Activated CD8-positive, alpha-beta memory T cell treated with anti-CD3 and anti-CD28 coated beads, Interleukin-2, amount 10 ng/mL, durations not matched to agents 7 days and 5 days (primary cell): ENCODE data around the gene RND1. TPM values are rescaled to one million over a fixed set of nuclear protein-coding genes. Genes with fewer than 3 reads are reported as not detected.
"Not testable (repeated sequence)": the region's sequence is repeated elsewhere in the genome, so short reads cannot be mapped to it uniquely, and the experiment has no call there.

Experiments used
- ATAC-seq: fragments of 150-1000 bp; cut with Tn5 transposase; one replicate; pipeline ENCODE4 v1.10.0; 2021; ENCODE audit warnings: moderate library complexity
- CTCF ChIA-PET: fragments of 350-600 bp; sonication (Branson Sonifier 250); formaldehyde crosslinking; loops from one replicate; lab custom pipeline; 2021; ENCODE audit warnings: antibody characterized with exemption; lab: Charles Lee
- DNase-seq: peaks from one replicate; pipeline ENCODE4 v3.0.0-alpha.2; 2020
- H3K27ac Mint-ChIP-seq: one replicate; pipeline ENCODE4 v1.8.0; 2021; ENCODE audit warnings: mild to moderate bottlenecking, mixed read lengths
- H3K27me3 Mint-ChIP-seq: one replicate; pipeline ENCODE4 v1.8.0; 2021; ENCODE audit warnings: mixed read lengths
- H3K36me3 Mint-ChIP-seq: one replicate; pipeline ENCODE4 v1.8.0; 2021; ENCODE audit warnings: mild to moderate bottlenecking, mixed read lengths
- H3K4me1 Mint-ChIP-seq: one replicate; pipeline ENCODE4 v1.8.0; 2021; ENCODE audit warnings: mixed read lengths
- H3K4me3 Mint-ChIP-seq: one replicate; pipeline ENCODE4 v1.8.0; 2021; ENCODE audit warnings: mild to moderate bottlenecking, moderate library complexity, mixed read lengths
- H3K9me3 Mint-ChIP-seq: one replicate; pipeline ENCODE4 v1.8.0; 2022; ENCODE audit warnings: low read depth, mixed read lengths
- total RNA-seq, 2 experiments: library from RNA; stranded (reverse); gene quantifications; one replicate each; pipeline ENCODE4 v1.2.3, GENCODE V29; 2021

The RND1 gene
- total RNA-seq, 2 experiments from 2014 or later: 2.7 to 4.2 TPM

- DNase-seq, H3K27ac Mint-ChIP-seq, H3K4me3 Mint-ChIP-seq, CTCF ChIA-PET, ATAC-seq, H3K9me3 Mint-ChIP-seq, H3K4me1 Mint-ChIP-seq, H3K27me3 Mint-ChIP-seq: not testable (repeated sequence)
- peaks cover 40% of the 10 kb centered on the region for H3K36me3 Mint-ChIP-seq
Measured at GRCh38 chr12:48842021-48842420, 23.6 kb downstream of the RND1 start.

GRCh38 chr12:48838048-48838447 lies 27.6 kb downstream of the RND1 start:
- H3K36me3 Mint-ChIP-seq: peaks cover 48% of the 10 kb centered on the region
- ATAC-seq: no peak
- H3K27me3 Mint-ChIP-seq: no peaks in the 10 kb centered on the region
- H3K4me1 Mint-ChIP-seq: no peaks in the 10 kb centered on the region
- CTCF ChIA-PET: no interaction called here
- no peak overlapping the region for H3K4me3 Mint-ChIP-seq
- no peaks in the 10 kb centered on the region for H3K9me3 Mint-ChIP-seq
- no peak for DNase-seq
- H3K27ac Mint-ChIP-seq: no peak overlapping the region

- Mint-ChIP-seq H3K4me1 (no peaks in the 10 kb centered on the region), H3K27me3 (no peaks in the 10 kb centered on the region), H3K27ac (no peak overlapping the region), H3K36me3 (peaks cover 47% of the 10 kb centered on the region), H3K4me3 (no peak overlapping the region), H3K9me3 (no peaks in the 10 kb centered on the region)
- CTCF ChIA-PET: interaction anchor here (1.1 to 3.9 kb wide), 2 partner anchors 17 to 58 kb away, joined by 3 to 17 read pairs; no protein-coding TSS in a partner anchor
- no peak for DNase-seq
- no peak for ATAC-seq
Measured at GRCh38 chr12:48832321-48833060, 33.2 kb downstream of the RND1 start.

- no peak overlapping the region for H3K4me3 Mint-ChIP-seq
- H3K4me1 Mint-ChIP-seq: no peaks in the 10 kb centered on the region
- H3K36me3 Mint-ChIP-seq: peaks cover 35% of the 10 kb centered on the region
- H3K27ac Mint-ChIP-seq: no peak overlapping the region
- H3K27me3 Mint-ChIP-seq: no peaks in the 10 kb centered on the region
- no peak for ATAC-seq
- CTCF ChIA-PET: interaction anchor here (3.9 kb wide), 1 partner anchor 16 kb away, joined by 17 read pairs; no protein-coding TSS in a partner anchor
- no peaks in the 10 kb centered on the region for H3K9me3 Mint-ChIP-seq
- DNase-seq: no peak
Measured at GRCh38 chr12:48831257-48831656, 34.4 kb downstream of the RND1 start.

- H3K27ac Mint-ChIP-seq: no peak overlapping the region
- no peaks in the 10 kb centered on the region for H3K27me3 Mint-ChIP-seq
- no peak for DNase-seq
- no peak overlapping the region for H3K4me3 Mint-ChIP-seq
- H3K9me3 Mint-ChIP-seq: no peaks in the 10 kb centered on the region
- ATAC-seq: no peak
- H3K4me1 Mint-ChIP-seq: peaks cover 7% of the 10 kb centered on the region
- CTCF ChIA-PET: interaction anchor here (0.6 kb wide), 1 partner anchor 249 kb away, joined by 3 read pairs; no protein-coding TSS in a partner anchor
- H3K36me3 Mint-ChIP-seq: peaks cover 25% of the 10 kb centered on the region
Measured at GRCh38 chr12:48828841-48829575, 36.7 kb downstream of the RND1 start.

GRCh38 chr12:48828293-48828692 lies 37.4 kb downstream of the RND1 start:
- Mint-ChIP-seq H3K4me1 (peaks cover 13% of the 10 kb centered on the region), H3K27ac (no peak overlapping the region), H3K4me3 (no peak overlapping the region), H3K27me3 (no peaks in the 10 kb centered on the region), H3K9me3 (no peaks in the 10 kb centered on the region), H3K36me3 (peaks cover 21% of the 10 kb centered on the region)
- no peak for DNase-seq
- no peak for ATAC-seq
- CTCF ChIA-PET: interaction anchor here (0.6 to 0.8 kb wide), 3 partner anchors 11 to 250 kb away, joined by 3 read pairs; no protein-coding TSS in a partner anchor

- CTCF ChIA-PET: interaction anchor here (0.7 to 1.9 kb wide), 4 partner anchors 12 to 25 kb away, joined by 3 to 8 read pairs (median 4); no protein-coding TSS in a partner anchor
- ATAC-seq (no peak), DNase-seq (no peak)
- Mint-ChIP-seq H3K27ac (no peak overlapping the region), H3K9me3 (no peaks in the 10 kb centered on the region), H3K4me1 (peaks cover 13% of the 10 kb centered on the region), H3K36me3 (peaks cover 19% of the 10 kb centered on the region), H3K4me3 (no peak overlapping the region), H3K27me3 (no peaks in the 10 kb centered on the region)
Measured at GRCh38 chr12:48827513-48828096, 38.1 kb downstream of the RND1 start.

GRCh38 chr12:48827026-48827425 lies 38.6 kb downstream of the RND1 start:
- Mint-ChIP-seq H3K4me1 (peaks cover 13% of the 10 kb centered on the region), H3K27me3 (peaks cover 3% of the 10 kb centered on the region), H3K9me3 (no peaks in the 10 kb centered on the region), H3K27ac (no peak overlapping the region), H3K4me3 (no peak overlapping the region), H3K36me3 (peaks cover 13% of the 10 kb centered on the region)
- CTCF ChIA-PET: interaction anchor here (0.7 to 1.9 kb wide), 2 partner anchors 11 to 12 kb away, joined by 4 to 8 read pairs; no protein-coding TSS in a partner anchor
- DNase-seq (no peak), ATAC-seq (no peak)

- H3K4me3 Mint-ChIP-seq: no peak overlapping the region
- ATAC-seq (no peak), DNase-seq (no peak)
- H3K36me3 Mint-ChIP-seq: peaks cover 10% of the 10 kb centered on the region
- peaks cover 7% of the 10 kb centered on the region for H3K27me3 Mint-ChIP-seq
- peaks cover 13% of the 10 kb centered on the region for H3K4me1 Mint-ChIP-seq
- H3K9me3 Mint-ChIP-seq: no peaks in the 10 kb centered on the region
- CTCF ChIA-PET: interaction anchor here (1.9 kb wide), 1 partner anchor 11 kb away, joined by 8 read pairs; no protein-coding TSS in a partner anchor
- no peak overlapping the region for H3K27ac Mint-ChIP-seq
Measured at GRCh38 chr12:48826209-48826855, 39.3 kb downstream of the RND1 start.

- DNase-seq: no peak
- peaks cover 12% of the 10 kb centered on the region for H3K27me3 Mint-ChIP-seq
- CTCF ChIA-PET: interaction anchor here (1.0 to 3.4 kb wide), 2 partner anchors 10 to 263 kb away, joined by 3 to 22 read pairs; no protein-coding TSS in a partner anchor
- peaks cover 13% of the 10 kb centered on the region for H3K4me1 Mint-ChIP-seq
- no peak overlapping the region for H3K27ac Mint-ChIP-seq
- H3K36me3 Mint-ChIP-seq: no peaks in the 10 kb centered on the region
- H3K4me3 Mint-ChIP-seq: no peak overlapping the region
- no peak for ATAC-seq
- H3K9me3 Mint-ChIP-seq: no peaks in the 10 kb centered on the region
Measured at GRCh38 chr12:48824905-48825304, 40.8 kb downstream of the RND1 start.

GRCh38 chr12:48824112-48824511 lies 41.6 kb downstream of the RND1 start:
- Mint-ChIP-seq H3K9me3 (no peaks in the 10 kb centered on the region), H3K36me3 (no peaks in the 10 kb centered on the region), H3K4me1 (peaks cover 14% of the 10 kb centered on the region), H3K27me3 (peaks cover 16% of the 10 kb centered on the region), H3K27ac (no peak overlapping the region), H3K4me3 (no peak overlapping the region)
- peak; percentile 88 for DNase-seq
- CTCF ChIA-PET: interaction anchor here (1.0 to 3.4 kb wide), 6 partner anchors 9 to 263 kb away, joined by 3 to 22 read pairs (median 3); a partner anchor contains a TSS
- ATAC-seq: peak; percentile 88

- Mint-ChIP-seq H3K27me3 (peaks cover 16% of the 10 kb centered on the region), H3K4me1 (peaks cover 15% of the 10 kb centered on the region), H3K4me3 (no peak overlapping the region), H3K27ac (no peak overlapping the region), H3K9me3 (no peaks in the 10 kb centered on the region), H3K36me3 (no peaks in the 10 kb centered on the region)
- CTCF ChIA-PET: interaction anchor here (1.0 to 3.4 kb wide), 6 partner anchors 9 to 81 kb away, joined by 3 to 22 read pairs (median 4); a partner anchor contains a TSS
- DNase-seq: no peak
- ATAC-seq: no peak
Measured at GRCh38 chr12:48823281-48823680, 42.4 kb downstream of the RND1 start.
